Activated naive CD8-positive, alpha-beta T cell treated with anti-CD3 and anti-CD28 coated beads, Interleukin-2, amount 10 ng/mL, durations not matched to agents 7 days and 5 days (primary cell): Measurements from ENCODE around the gene SLK. TPM values are rescaled to one million over a fixed set of nuclear protein-coding genes. Genes with fewer than 3 reads are reported as not detected.

Experiments used
- ATAC-seq: fragments of 150-1000 bp; cut with Tn5 transposase; one replicate; pipeline ENCODE4 v1.10.0; 2021; ENCODE audit warnings: low read depth, moderate library complexity
- POLR2A ChIA-PET: fragments of 350-600 bp; sonication (Branson Sonifier 250); formaldehyde crosslinking; loops from one replicate; lab custom pipeline; 2021; ENCODE audit warnings: antibody characterized with exemption; lab: Charles Lee
- DNase-seq: peaks from one replicate; pipeline ENCODE4 v3.0.0; 2021
- H3K27ac Mint-ChIP-seq: one replicate; pipeline ENCODE4 v1.8.0; 2022; ENCODE audit warnings: mild to moderate bottlenecking, mixed read lengths
- H3K27me3 Mint-ChIP-seq: one replicate; pipeline ENCODE4 v1.8.0; 2022; ENCODE audit warnings: mild to moderate bottlenecking, moderate library complexity, mixed read lengths
- H3K36me3 Mint-ChIP-seq: one replicate; pipeline ENCODE4 v1.8.0; 2021; ENCODE audit warnings: mild to moderate bottlenecking, mixed read lengths
- H3K4me1 Mint-ChIP-seq: one replicate; pipeline ENCODE4 v1.8.0; 2021; ENCODE audit warnings: mixed read lengths
- H3K4me3 Mint-ChIP-seq: one replicate; pipeline ENCODE4 v1.8.0; 2022; ENCODE audit warnings: mild to moderate bottlenecking, moderate library complexity, mixed read lengths
- H3K9me3 Mint-ChIP-seq: one replicate; pipeline ENCODE4 v1.8.0; 2021; ENCODE audit warnings: mixed read lengths
- total RNA-seq, 2 experiments: library from RNA; stranded (reverse); gene quantifications; one replicate each; pipeline ENCODE4 v1.2.3, GENCODE V29; 2021

The SLK gene
- total RNA-seq, 2 experiments from 2014 or later: 37.9 to 38.4 TPM

DNA sequence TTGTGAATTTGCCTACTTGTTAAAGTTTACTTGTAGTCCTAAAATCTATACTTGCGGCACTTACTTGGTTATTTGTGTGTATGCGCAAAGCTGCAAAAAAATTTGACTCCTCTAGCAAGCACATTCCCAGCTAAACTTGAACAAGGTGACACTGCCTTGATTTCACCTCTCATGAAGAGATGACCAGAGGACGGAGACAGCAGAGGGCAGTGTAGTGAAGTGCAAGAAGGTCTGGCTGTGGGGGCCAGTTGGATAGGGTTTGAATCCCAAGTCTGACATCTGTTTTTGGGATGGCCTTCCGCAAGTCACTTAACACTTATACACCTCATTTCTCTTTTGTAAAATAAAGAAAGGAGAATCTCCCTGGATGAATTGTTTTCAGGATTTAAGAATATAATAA, 15.7 kb downstream of the SLK start:
- POLR2A ChIA-PET: interaction anchor here (1.4 to 2.0 kb wide), 3 partner anchors 15 to 139 kb away, joined by 3 to 13 read pairs (median 7); partner anchors contain the start of gene SFR1
- ATAC-seq (no peak), DNase-seq (no peak)
- H3K27me3 Mint-ChIP-seq: no peaks in the 10 kb centered on the region
- peak overlapping the region; percentile 81 for H3K4me3 Mint-ChIP-seq
- peak overlapping the region; percentile 76 for H3K27ac Mint-ChIP-seq
- peaks cover 12% of the 10 kb centered on the region for H3K36me3 Mint-ChIP-seq
- peaks cover 43% of the 10 kb centered on the region for H3K4me1 Mint-ChIP-seq
- H3K9me3 Mint-ChIP-seq: no peaks in the 10 kb centered on the region

DNA sequence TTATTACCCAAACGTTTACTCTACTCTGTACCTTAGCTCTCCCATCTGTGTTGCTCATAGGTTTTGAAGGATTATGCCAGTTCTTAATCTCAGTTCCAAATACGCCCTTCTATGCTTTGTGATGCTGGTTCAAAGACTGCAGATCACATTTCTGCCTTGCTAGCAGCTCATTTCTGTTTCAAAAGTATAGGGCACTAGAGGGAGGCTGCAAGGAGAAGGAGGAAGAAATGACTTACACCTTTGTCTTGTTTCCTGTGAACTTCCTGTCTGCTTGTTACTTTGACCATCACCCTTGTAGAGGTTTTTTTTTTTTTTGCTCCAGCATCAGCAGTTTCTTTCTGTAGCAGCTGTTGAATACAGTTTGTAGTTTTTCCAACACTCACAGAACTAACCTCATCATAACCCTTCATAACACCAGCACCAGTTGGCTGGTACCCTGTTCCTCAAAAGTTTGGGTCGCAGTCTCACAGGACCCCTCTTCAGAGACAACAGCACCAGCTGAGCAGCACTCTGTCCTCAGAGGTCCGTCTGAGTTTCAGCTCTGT, 16.5 kb downstream of the SLK start:
- no peaks in the 10 kb centered on the region for H3K27me3 Mint-ChIP-seq
- H3K9me3 Mint-ChIP-seq: no peaks in the 10 kb centered on the region
- DNase-seq: no peak
- peaks cover 45% of the 10 kb centered on the region for H3K4me1 Mint-ChIP-seq
- POLR2A ChIA-PET: interaction anchor here (0.7 to 2.0 kb wide), 6 partner anchors 16 to 686 kb away, joined by 3 to 13 read pairs (median 4); partner anchors contain the start of gene SFR1
- H3K4me3 Mint-ChIP-seq: peak overlapping the region; percentile 81
- H3K36me3 Mint-ChIP-seq: peaks cover 16% of the 10 kb centered on the region
- peak overlapping the region; percentile 95 for H3K27ac Mint-ChIP-seq
- peak; percentile 95 for ATAC-seq

DNA sequence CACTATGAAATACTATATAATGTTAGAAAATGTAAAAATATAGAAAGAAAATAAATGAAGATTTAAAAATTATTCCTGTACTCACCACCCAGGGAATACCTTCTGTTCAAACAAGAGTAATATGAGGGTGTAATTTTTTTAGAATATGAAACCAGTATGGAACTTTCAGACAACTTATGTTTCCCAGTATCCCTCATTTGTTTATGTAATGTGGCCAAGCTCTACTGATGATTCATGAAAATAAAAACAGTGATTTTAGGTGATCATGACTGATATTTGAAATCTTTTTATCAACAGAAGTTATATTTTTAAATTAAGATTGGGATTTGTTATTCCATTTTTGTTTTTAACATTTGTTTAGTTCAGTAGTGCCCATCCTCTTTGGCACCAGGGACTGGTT, 18.8 kb downstream of the SLK start:
- no peak for ATAC-seq
- Mint-ChIP-seq H3K27ac (no peak overlapping the region), H3K9me3 (no peaks in the 10 kb centered on the region), H3K4me3 (no peak overlapping the region), H3K4me1 (peaks cover 48% of the 10 kb centered on the region), H3K27me3 (no peaks in the 10 kb centered on the region), H3K36me3 (peaks cover 15% of the 10 kb centered on the region)
- POLR2A ChIA-PET: interaction anchor here (0.5 kb wide), 1 partner anchor 10 kb away, joined by 4 read pairs; no protein-coding TSS in a partner anchor
- DNase-seq: no peak

DNA sequence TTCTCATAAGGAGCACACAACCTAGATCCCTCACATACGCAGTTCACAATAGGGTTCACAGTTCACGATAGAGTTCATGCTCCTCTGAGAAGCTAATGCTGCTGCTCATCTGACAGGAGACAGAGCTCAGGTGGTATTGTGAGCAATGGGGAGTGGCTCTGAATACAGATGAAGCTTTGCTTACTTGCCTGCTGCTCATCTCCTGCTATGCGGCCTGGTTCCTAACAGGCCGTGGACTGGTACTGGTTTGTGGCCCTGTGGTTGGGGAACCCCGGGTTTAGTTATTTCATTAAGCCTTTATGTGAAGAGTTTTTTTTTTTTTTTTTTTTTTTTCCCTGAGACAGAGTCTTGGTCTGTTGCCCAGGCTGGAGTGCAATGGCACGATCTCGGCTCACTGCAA, 19.4 kb downstream of the SLK start:
- Mint-ChIP-seq H3K27ac (peak overlapping the region; percentile 35), H3K27me3 (no peaks in the 10 kb centered on the region), H3K9me3 (no peaks in the 10 kb centered on the region), H3K4me1 (peaks cover 43% of the 10 kb centered on the region), H3K36me3 (peaks cover 16% of the 10 kb centered on the region), H3K4me3 (no peak overlapping the region)
- POLR2A ChIA-PET: no interaction called here
- DNase-seq (no peak), ATAC-seq (no peak)

DNA sequence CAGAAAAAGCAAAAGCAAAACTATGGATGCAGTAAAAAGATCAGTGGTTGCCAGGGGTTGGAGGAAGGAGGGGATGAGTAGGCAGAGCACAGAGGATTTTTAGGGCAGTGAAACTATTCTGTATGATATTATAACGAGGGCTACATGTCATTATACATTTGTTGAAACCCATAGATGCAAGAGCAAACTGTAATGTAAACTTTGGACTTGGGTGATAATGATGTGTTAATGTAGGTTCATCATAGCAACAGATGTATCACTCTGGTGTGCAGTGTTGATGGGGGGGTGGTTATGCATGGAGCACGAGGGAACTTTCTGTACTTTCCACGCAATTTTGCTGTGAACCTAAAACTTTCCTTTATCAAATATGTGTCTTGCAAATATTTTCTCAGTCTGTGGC, 23.2 kb downstream of the SLK start:
- H3K4me1 Mint-ChIP-seq: peaks cover 18% of the 10 kb centered on the region

DNA sequence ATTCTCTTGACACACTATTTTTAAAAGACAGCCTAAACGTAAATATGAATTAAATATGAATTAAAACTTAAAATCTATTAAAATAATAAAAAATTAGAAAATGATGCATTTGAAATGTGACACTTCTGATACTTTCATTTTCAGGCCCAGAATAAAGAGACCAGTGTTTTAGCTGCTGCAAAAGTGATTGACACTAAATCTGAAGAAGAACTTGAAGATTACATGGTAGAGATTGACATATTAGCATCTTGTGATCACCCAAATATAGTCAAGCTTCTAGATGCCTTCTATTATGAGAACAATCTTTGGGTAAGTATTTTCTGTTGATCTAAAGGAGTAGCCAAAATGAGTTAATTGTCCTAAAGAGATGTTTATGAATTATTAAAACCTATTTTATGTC, 23.6 kb downstream of the SLK start:
- POLR2A ChIA-PET: no interaction called here
- peaks cover 17% of the 10 kb centered on the region for H3K4me1 Mint-ChIP-seq
- ATAC-seq: no peak
- no peak overlapping the region for H3K27ac Mint-ChIP-seq
- no peaks in the 10 kb centered on the region for H3K9me3 Mint-ChIP-seq
- DNase-seq: no peak
- H3K36me3 Mint-ChIP-seq: peaks cover 25% of the 10 kb centered on the region
- H3K27me3 Mint-ChIP-seq: no peaks in the 10 kb centered on the region
- H3K4me3 Mint-ChIP-seq: no peak overlapping the region

More for the DNA sequence above, 23.2 kb downstream of the SLK start:
- DNase-seq (no peak), ATAC-seq (no peak)
- H3K27me3 Mint-ChIP-seq: no peaks in the 10 kb centered on the region
- H3K9me3 Mint-ChIP-seq: no peaks in the 10 kb centered on the region
- no peak overlapping the region for H3K27ac Mint-ChIP-seq
- H3K36me3 Mint-ChIP-seq: peaks cover 24% of the 10 kb centered on the region
- no peak overlapping the region for H3K4me3 Mint-ChIP-seq
- POLR2A ChIA-PET: no interaction called here

DNA sequence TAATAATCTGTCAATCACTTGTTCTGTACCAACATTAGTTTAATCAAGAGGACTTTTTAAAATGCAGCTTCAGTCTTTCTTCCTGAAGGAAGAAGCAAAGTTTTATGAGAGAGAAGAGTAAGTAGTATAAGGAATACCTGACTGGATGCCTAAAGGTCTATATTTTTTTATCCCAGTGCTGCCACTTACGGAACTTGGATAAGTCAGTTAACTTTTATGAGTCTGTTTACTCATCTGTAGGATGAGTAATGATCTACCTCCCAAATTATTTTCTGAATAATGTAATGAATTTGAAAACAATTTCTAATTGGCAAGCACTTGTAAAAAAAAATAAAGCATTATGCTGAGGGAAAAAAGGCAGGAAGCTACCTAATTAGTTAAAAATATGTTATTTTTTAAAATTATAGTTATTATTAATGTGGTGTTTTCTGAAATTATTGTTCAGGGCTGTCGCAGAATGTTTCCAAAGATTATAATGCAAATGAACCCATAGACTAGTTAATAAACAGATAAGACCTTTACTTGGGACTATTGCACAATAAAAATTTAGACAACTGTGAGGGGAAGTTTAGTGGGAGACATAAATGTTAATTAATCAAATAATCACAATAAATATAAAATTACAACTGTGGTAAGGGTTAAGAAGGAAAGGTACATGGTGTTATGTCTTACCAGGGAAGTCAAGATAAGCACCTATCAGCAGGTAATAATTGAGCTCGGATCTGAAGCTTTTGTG, 24.6 kb downstream of the SLK start:
- Mint-ChIP-seq H3K4me1 (peaks cover 14% of the 10 kb centered on the region), H3K4me3 (no peak overlapping the region), H3K9me3 (no peaks in the 10 kb centered on the region), H3K27me3 (no peaks in the 10 kb centered on the region), H3K36me3 (peaks cover 27% of the 10 kb centered on the region), H3K27ac (no peak overlapping the region)
- POLR2A ChIA-PET: no interaction called here
- ATAC-seq (no peak), DNase-seq (no peak)

DNA sequence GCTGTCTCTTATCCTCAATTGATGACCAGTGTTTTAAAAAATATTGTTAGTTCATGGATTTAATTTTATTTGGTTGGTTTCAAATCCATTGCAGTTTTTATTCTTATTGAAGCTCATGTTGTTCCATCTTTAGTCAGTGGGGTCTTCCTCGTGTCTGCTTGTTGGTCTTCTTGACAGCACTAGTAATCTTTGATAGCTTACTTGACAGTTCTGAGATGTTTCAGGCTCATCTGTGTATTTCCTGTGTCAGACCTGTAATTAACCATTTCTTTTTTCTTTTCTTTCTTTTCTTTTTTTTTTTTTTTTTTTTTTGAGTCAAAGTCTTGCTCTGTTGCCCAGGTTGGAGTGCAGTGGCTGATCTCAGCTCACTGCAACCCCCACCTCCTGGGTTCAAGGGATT, 28.2 kb downstream of the SLK start:
- H3K4me1 Mint-ChIP-seq: peaks cover 8% of the 10 kb centered on the region
- no peak overlapping the region for H3K27ac Mint-ChIP-seq
- POLR2A ChIA-PET: interaction anchor here (0.6 to 1.1 kb wide), 3 partner anchors 9 to 126 kb away, joined by 4 to 5 read pairs (median 4); partner anchors contain the start of gene SFR1
- H3K9me3 Mint-ChIP-seq: no peaks in the 10 kb centered on the region
- no peak overlapping the region for H3K4me3 Mint-ChIP-seq
- DNase-seq: no peak
- H3K36me3 Mint-ChIP-seq: peaks cover 35% of the 10 kb centered on the region
- no peak for ATAC-seq
- no peaks in the 10 kb centered on the region for H3K27me3 Mint-ChIP-seq

DNA sequence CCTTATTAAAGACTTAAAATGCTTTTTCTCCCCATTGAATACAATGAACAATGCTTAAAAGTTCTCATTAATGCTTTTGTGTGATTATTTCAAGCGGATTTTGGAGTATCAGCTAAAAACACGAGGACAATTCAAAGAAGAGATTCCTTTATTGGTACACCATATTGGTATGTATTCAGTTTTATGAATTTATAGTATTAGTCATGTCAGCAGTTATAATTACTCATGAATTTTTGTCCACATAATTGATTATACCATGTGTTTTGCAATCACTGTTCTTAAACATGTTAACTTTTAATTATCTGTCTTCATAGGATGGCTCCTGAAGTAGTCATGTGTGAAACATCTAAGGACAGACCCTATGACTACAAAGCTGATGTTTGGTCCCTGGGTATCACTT, 31.9 kb downstream of the SLK start:
- H3K27me3 Mint-ChIP-seq: no peaks in the 10 kb centered on the region
- peaks cover 49% of the 10 kb centered on the region for H3K36me3 Mint-ChIP-seq
- POLR2A ChIA-PET: no interaction called here
- DNase-seq (no peak), ATAC-seq (no peak)
- no peak overlapping the region for H3K4me3 Mint-ChIP-seq
- no peak overlapping the region for H3K27ac Mint-ChIP-seq
- H3K4me1 Mint-ChIP-seq: peaks cover 10% of the 10 kb centered on the region
- H3K9me3 Mint-ChIP-seq: no peaks in the 10 kb centered on the region

DNA sequence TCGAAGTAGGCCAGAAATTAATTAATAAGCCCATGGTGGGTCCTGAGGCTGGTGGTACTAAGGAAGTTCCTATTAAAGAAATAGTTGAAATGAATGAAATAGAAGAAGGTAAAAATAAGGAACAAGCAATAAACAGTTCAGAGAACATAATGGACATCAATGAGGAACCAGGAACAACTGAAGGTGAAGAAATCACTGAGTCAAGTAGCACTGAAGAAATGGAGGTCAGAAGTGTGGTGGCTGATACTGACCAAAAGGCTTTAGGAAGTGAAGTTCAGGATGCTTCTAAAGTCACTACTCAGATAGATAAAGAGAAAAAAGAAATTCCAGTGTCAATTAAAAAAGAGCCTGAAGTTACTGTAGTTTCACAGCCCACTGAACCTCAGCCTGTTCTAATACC, 36.0 kb downstream of the SLK start:
- no peaks in the 10 kb centered on the region for H3K27me3 Mint-ChIP-seq
- H3K9me3 Mint-ChIP-seq: no peaks in the 10 kb centered on the region
- H3K4me1 Mint-ChIP-seq: peaks cover 3% of the 10 kb centered on the region
- DNase-seq: no peak
- ATAC-seq: no peak
- H3K27ac Mint-ChIP-seq: no peak overlapping the region
- no peak overlapping the region for H3K4me3 Mint-ChIP-seq
- POLR2A ChIA-PET: no interaction called here
- H3K36me3 Mint-ChIP-seq: peaks cover 30% of the 10 kb centered on the region

DNA sequence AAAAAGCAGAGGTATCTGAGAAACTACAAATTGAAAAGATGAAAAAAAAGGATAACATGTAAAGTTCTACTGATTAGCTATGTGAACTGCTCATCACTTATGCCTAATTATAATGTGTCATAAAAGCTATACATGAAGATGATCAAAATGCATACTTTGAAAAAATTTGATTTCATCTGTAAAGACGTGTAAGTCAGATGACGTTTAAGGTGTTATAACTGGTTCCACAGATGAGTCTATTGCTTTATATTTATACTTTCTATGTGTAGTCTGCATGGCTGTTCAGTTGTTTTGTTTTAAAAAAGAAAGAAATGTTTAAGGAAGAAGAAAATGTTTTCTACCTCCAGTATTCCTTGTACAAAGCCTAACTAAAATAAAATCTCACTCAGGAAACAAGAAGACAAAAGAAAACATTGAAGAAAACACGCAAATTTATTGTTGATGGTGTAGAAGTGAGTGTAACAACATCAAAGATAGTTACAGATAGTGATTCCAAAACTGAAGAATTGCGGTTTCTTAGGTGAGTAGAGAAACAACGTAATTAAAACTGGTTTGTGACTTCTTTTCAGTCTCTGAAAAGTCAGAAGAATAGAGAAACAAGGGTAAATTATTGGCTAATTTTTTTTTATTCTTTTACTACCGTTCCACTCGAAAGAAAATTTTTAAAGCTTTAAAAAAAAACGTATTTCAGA, 38.4 kb downstream of the SLK start:
- no peaks in the 10 kb centered on the region for H3K27me3 Mint-ChIP-seq
- DNase-seq: no peak
- POLR2A ChIA-PET: no interaction called here
- peaks cover 25% of the 10 kb centered on the region for H3K36me3 Mint-ChIP-seq
- no peak overlapping the region for H3K4me3 Mint-ChIP-seq
- H3K9me3 Mint-ChIP-seq: no peaks in the 10 kb centered on the region
- H3K27ac Mint-ChIP-seq: no peak overlapping the region
- peaks cover 3% of the 10 kb centered on the region for H3K4me1 Mint-ChIP-seq
- ATAC-seq: no peak

DNA sequence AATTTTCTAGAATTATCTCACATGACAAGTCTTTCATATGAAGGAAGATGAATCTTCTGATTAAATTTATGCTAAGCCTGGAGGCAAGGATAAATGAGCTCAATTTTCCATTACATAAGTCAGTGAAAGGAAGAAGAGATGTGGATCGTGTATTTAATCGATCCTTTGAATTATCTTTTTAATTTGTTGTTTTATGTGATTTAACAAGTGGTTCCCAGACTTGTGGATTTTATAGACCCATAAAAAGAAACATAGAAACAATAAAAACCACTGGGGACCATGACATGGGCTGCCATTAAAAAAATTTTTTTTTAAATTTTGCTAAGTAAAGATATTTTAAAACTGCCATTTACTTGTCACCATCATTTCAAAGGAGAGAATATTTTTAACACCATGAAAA, 45.0 kb downstream of the SLK start:
- ATAC-seq (no peak), DNase-seq (no peak)
- Mint-ChIP-seq H3K27ac (no peak overlapping the region), H3K27me3 (no peaks in the 10 kb centered on the region), H3K36me3 (peaks cover 14% of the 10 kb centered on the region), H3K9me3 (no peaks in the 10 kb centered on the region), H3K4me1 (peaks cover 2% of the 10 kb centered on the region), H3K4me3 (no peak overlapping the region)
- POLR2A ChIA-PET: no interaction called here

DNA sequence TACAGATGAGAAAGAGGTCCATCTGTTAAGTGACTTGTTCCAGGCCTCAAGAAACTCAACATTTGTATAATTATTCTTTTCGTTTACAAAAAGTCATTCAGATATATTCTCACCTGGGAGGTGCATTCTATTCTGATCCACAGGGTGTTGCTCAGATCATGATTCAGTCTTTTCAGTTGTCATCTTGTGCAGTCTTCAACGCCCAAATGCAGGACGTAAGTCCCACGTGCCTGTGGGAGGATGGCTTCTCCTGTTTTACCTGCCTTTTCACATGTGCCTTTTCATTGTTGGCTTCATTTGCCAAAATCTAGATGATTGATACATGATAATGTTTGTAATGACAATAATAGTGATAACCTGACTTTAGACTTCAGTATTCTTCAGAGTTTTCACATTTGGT, 46.5 kb downstream of the SLK start:
- no peak for ATAC-seq
- Mint-ChIP-seq H3K4me1 (peaks cover 2% of the 10 kb centered on the region), H3K36me3 (peaks cover 12% of the 10 kb centered on the region), H3K27ac (no peak overlapping the region), H3K9me3 (no peaks in the 10 kb centered on the region), H3K4me3 (no peak overlapping the region), H3K27me3 (no peaks in the 10 kb centered on the region)
- POLR2A ChIA-PET: no interaction called here
- DNase-seq: no peak
